Neural cell (in vitro differentiated cells): ENCODE results near the gene COL6A6. TPM values are rescaled to one million over a fixed set of nuclear protein-coding genes. Genes with fewer than 3 reads are reported as not detected.

Source experiments
- H2AFZ ChIP-seq: fragments of 200-600, 300-800 bp; sonication (generic), shearing (Covaris generic); 2 replicates; pipeline ENCODE4 v1.6.0; 2014; ENCODE audit warnings: low read depth, mild to moderate bottlenecking, antibody characterized with exemption, low read length, moderate library complexity
- H3F3A ChIP-seq: fragments of 200-600 bp; shearing (Covaris generic); 2 replicates; pipeline ENCODE4 v1.6.1; 2016; ENCODE audit warnings: mild to moderate bottlenecking, moderate library complexity, mixed read lengths, antibody characterized with exemption, low read length; ENCODE audit not compliant: insufficient read depth, poor library complexity, severe bottlenecking
- H3K27ac ChIP-seq: fragments of 200-600, 300-800 bp; sonication (generic), shearing (Covaris generic); 2 replicates; pipeline ENCODE4 v1.5.1; 2014; ENCODE audit warnings: mild to moderate bottlenecking, low read length, moderate library complexity
- H3K27me3 ChIP-seq: fragments of 300-800, 200-600 bp; sonication (generic), shearing (Covaris generic); 2 replicates; pipeline ENCODE4 v1.6.0; 2014; ENCODE audit warnings: mild to moderate bottlenecking, low read depth, low read length, moderate library complexity; ENCODE audit not compliant: insufficient read depth
- H3K36me3 ChIP-seq: fragments of 300-800, 200-600 bp; sonication (generic), shearing (Covaris generic); 2 replicates; pipeline ENCODE4 v1.5.1; 2014; ENCODE audit warnings: mild to moderate bottlenecking, antibody characterized with exemption, low read length, moderate library complexity; ENCODE audit not compliant: insufficient read depth
- H3K4me2 ChIP-seq: fragments of 300-800, 200-600 bp; sonication (generic), shearing (Covaris generic); 2 replicates; pipeline ENCODE4 v1.6.0; 2014; ENCODE audit warnings: mild to moderate bottlenecking, low read length
- H3K4me3 ChIP-seq: fragments of 300-800, 200-600 bp; sonication (generic), shearing (Covaris generic); 2 replicates; pipeline ENCODE4 v1.5.1; 2014; ENCODE audit warnings: mild to moderate bottlenecking, low read length, moderate library complexity
- H3K79me2 ChIP-seq: fragments of 200-600 bp; shearing (Covaris generic); replicated peaks from 2 replicates; pipeline ENCODE4 v1.6.0; 2014; ENCODE audit warnings: mild to moderate bottlenecking, low read length, moderate library complexity; ENCODE audit not compliant: insufficient read depth
- H3K9ac ChIP-seq: fragments of 300-800, 200-600 bp; sonication (generic), shearing (Covaris generic); 2 replicates; pipeline ENCODE4 v1.6.1; 2016; ENCODE audit warnings: mild to moderate bottlenecking, low read length, mixed read lengths
- H3K9me2 ChIP-seq: fragments of 200-600 bp; shearing (Covaris generic); 2 replicates; pipeline ENCODE4 v1.6.1; 2016; ENCODE audit warnings: mild to moderate bottlenecking, low read length, mixed read lengths; ENCODE audit not compliant: insufficient read depth
- H3K9me3 ChIP-seq: fragments of 200-600, 300-800 bp; sonication (generic), shearing (Covaris generic); 2 replicates; pipeline ENCODE4 v1.6.1; 2016; ENCODE audit warnings: mild to moderate bottlenecking, mixed run types, low read length, moderate library complexity, mixed read lengths
- H4K20me1 ChIP-seq: fragments of 200-600 bp; shearing (Covaris generic); 2 replicates; pipeline ENCODE4 v1.6.1; 2016; ENCODE audit warnings: mild to moderate bottlenecking, mixed run types; ENCODE audit not compliant: insufficient read depth
- CTCF ChIP-seq: fragments of 450-650 bp; IDR thresholded peaks from 2 replicates; pipeline ENCODE4 v1.5.1; 2014; ENCODE audit warnings: antibody characterized with exemption, mild to moderate bottlenecking, moderate library complexity; ENCODE audit not compliant: poor library complexity, severe bottlenecking
- EP300 ChIP-seq: fragments of 450-650 bp; conservative IDR thresholded peaks from 2 replicates; pipeline ENCODE4 v1.6.1; 2014; ENCODE audit warnings: antibody characterized with exemption, mild to moderate bottlenecking, moderate library complexity; ENCODE audit not compliant: poor library complexity, severe bottlenecking
- EZH2 ChIP-seq: fragments of 200-600, 300-800 bp; shearing (Covaris generic), sonication (generic); IDR thresholded peaks from 2 replicates; pipeline ENCODE4 v1.6.1; 2014; ENCODE audit warnings: antibody characterized with exemption, low read length, borderline replicate concordance, mild to moderate bottlenecking; ENCODE audit not compliant: insufficient read depth, poor library complexity, severe bottlenecking
- MXI1 ChIP-seq: fragments of 450-650 bp; conservative IDR thresholded peaks from 2 replicates; pipeline ENCODE4 v1.6.1; 2014; ENCODE audit warnings: antibody characterized with exemption, mild to moderate bottlenecking; ENCODE audit not compliant: poor library complexity, severe bottlenecking
- POLR2AphosphoS5 ChIP-seq: IDR thresholded peaks from 2 replicates; pipeline ENCODE4 v1.6.1; 2012
- RAD21 ChIP-seq: fragments of 450-650 bp; conservative IDR thresholded peaks from 2 replicates; pipeline ENCODE4 v1.6.1; 2014; ENCODE audit warnings: antibody characterized with exemption, mild to moderate bottlenecking, moderate library complexity
- SMC3 ChIP-seq: fragments of 450-650 bp; conservative IDR thresholded peaks from 2 replicates; pipeline ENCODE4 v1.6.1; 2014; ENCODE audit warnings: antibody characterized with exemption, mild to moderate bottlenecking, moderate library complexity; ENCODE audit not compliant: poor library complexity
- TAF1 ChIP-seq: IDR thresholded peaks from 2 replicates; pipeline ENCODE4 v1.6.1; 2012; ENCODE audit warnings: low read depth
- polyA plus RNA-seq: library from polyadenylated mRNA; depleted of rRNA; stranded (reverse); fragments of >200 nt; gene quantifications from 2 replicates; pipeline ENCODE4 v1.2.3, GENCODE V29; 2014
- TF ChIP-seq, protein P1 (sequence below): IDR thresholded peaks from 2 replicates; pipeline ENCODE4 v1.6.1; 2012; ENCODE audit warnings: borderline replicate concordance

The COL6A6 gene
- polyA plus RNA-seq, 1 donor from 2014 or later: not detected

DNA sequence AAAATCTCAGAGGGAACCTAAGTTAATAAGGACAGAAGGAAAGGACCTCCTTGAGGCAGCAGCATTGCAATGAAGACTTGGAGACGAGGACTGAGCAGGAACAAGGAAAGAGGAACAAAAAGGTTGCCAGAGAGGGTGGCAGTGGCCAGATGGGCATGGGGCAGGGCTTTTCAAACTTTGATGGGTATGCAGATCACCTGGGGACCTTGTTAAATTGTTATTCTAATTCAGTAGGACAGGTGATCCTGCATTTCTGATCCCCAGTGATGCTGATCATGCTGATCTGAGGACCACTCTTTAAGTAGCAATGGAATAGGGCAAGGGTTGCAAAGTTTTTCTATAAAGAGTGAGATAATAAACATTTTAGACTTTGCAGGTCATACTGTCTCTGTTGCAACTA, 11.1 kb downstream of the COL6A6 start:
- H4K20me1 ChIP-seq: no peaks in the 10 kb centered on the region
- no peaks in the 10 kb centered on the region for H3K9me2 ChIP-seq
- no peak overlapping the region for H3K4me2 ChIP-seq
- H3K9ac ChIP-seq: no peak overlapping the region
- H3F3A ChIP-seq: no peaks in the 10 kb centered on the region
- H3K9me3 ChIP-seq: no peaks in the 10 kb centered on the region
- TF ChIP-seq MXI1 (no peak), TAF1 (no peak), CTCF (no peak), POLR2AphosphoS5 (no peak), EZH2 (no peak)
- TF ChIP-seq, protein P1, sequence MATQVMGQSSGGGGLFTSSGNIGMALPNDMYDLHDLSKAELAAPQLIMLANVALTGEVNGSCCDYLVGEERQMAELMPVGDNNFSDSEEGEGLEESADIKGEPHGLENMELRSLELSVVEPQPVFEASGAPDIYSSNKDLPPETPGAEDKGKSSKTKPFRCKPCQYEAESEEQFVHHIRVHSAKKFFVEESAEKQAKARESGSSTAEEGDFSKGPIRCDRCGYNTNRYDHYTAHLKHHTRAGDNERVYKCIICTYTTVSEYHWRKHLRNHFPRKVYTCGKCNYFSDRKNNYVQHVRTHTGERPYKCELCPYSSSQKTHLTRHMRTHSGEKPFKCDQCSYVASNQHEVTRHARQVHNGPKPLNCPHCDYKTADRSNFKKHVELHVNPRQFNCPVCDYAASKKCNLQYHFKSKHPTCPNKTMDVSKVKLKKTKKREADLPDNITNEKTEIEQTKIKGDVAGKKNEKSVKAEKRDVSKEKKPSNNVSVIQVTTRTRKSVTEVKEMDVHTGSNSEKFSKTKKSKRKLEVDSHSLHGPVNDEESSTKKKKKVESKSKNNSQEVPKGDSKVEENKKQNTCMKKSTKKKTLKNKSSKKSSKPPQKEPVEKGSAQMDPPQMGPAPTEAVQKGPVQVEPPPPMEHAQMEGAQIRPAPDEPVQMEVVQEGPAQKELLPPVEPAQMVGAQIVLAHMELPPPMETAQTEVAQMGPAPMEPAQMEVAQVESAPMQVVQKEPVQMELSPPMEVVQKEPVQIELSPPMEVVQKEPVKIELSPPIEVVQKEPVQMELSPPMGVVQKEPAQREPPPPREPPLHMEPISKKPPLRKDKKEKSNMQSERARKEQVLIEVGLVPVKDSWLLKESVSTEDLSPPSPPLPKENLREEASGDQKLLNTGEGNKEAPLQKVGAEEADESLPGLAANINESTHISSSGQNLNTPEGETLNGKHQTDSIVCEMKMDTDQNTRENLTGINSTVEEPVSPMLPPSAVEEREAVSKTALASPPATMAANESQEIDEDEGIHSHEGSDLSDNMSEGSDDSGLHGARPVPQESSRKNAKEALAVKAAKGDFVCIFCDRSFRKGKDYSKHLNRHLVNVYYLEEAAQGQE: no peak
- no peaks in the 10 kb centered on the region for H3K27me3 ChIP-seq
- no peaks in the 10 kb centered on the region for H3K79me2 ChIP-seq
- H3K36me3 ChIP-seq: no peaks in the 10 kb centered on the region
- no peak overlapping the region for H2AFZ ChIP-seq
- H3K4me3 ChIP-seq: no peak overlapping the region
- H3K27ac ChIP-seq: no peak overlapping the region

DNA sequence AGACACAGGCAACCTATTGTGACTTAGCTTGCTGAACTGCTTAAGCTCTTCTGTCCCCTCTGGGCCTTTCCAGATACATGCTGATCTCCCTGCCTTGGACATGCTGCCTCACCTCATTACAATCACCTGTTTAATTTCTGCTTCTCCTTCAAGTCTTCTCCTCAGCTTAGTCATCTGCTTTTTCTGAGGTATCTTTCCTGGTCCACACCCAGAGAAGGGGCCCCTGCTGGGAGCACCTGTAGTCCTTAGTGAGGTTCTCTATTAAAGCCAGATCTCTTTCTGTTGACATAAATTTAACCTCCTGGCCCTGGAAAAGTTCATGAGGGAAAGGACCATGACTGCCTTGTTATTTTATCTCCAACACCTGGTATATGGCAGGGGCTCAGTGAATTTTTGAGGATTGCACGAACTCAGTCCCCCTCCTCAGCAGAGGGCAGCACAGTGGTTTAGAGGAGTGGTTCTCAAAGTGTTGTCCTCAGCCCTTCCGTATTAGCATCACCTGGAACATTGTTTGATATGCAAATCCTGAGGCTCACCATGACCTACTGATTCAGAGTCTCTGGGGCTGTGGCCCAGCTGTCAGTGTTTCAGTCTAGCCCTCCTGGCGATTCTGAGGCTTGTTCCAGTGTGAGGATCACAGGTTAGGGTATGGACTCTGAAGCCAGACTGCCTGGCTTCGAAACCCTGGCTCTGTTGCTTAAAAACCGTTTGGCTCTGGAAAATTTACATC, 12.7 kb downstream of the COL6A6 start:
- no peaks in the 10 kb centered on the region for H3F3A ChIP-seq
- H3K79me2 ChIP-seq: no peaks in the 10 kb centered on the region
- no peak overlapping the region for H3K9ac ChIP-seq
- H3K9me2 ChIP-seq: no peaks in the 10 kb centered on the region
- H3K36me3 ChIP-seq: no peaks in the 10 kb centered on the region
- H3K27me3 ChIP-seq: no peaks in the 10 kb centered on the region
- TF ChIP-seq TAF1: no peak
- TF ChIP-seq, protein P1: no peak
- TF ChIP-seq CTCF: no peak
- no peak for TF ChIP-seq EZH2
- TF ChIP-seq POLR2AphosphoS5: no peak
- TF ChIP-seq RAD21: no peak
- TF ChIP-seq EP300: no peak
- no peak for TF ChIP-seq MXI1
- TF ChIP-seq SMC3: no peak
- H3K4me2 ChIP-seq: no peak overlapping the region
- H3K27ac ChIP-seq: no peak overlapping the region
- H2AFZ ChIP-seq: no peak overlapping the region
- H4K20me1 ChIP-seq: no peaks in the 10 kb centered on the region
- no peak overlapping the region for H3K4me3 ChIP-seq
- H3K9me3 ChIP-seq: no peaks in the 10 kb centered on the region
